H1 (cell line): ENCODE measurements around the gene KIF4A.

Experiments
- GABPA ChIP-seq: IDR thresholded peaks from 2 replicates; pipeline ENCODE4 v1.6.1; 2011; ENCODE audit warnings: mild to moderate bottlenecking, low read length, moderate library complexity, borderline replicate concordance; ENCODE audit not compliant: insufficient read depth
- JUN ChIP-seq: IDR thresholded peaks from 2 replicates; pipeline ENCODE4 v1.6.1; 2011; ENCODE audit warnings: low read depth, mild to moderate bottlenecking, improper control_type of control experiment, low read length
- MAX ChIP-seq: IDR thresholded peaks from 2 replicates; pipeline ENCODE4 v1.6.1; 2012; ENCODE audit warnings: inconsistent platforms
- NRF1 ChIP-seq: IDR thresholded peaks from 2 replicates; pipeline ENCODE4 v1.6.1; 2011; ENCODE audit warnings: mild to moderate bottlenecking, low read depth, low read length, improper control_type of control experiment
- TAF7 ChIP-seq: optimal IDR thresholded peaks from 2 replicates; pipeline ENCODE3; 2011; ENCODE audit warnings: low read depth, mild to moderate bottlenecking, inconsistent platforms, low read length, moderate library complexity, borderline replicate concordance
- TF ChIP-seq, protein P1 (sequence below), 3 experiments: IDR thresholded peaks; 1 replicate in 2 of 3; 2 replicates in 1 of 3; pipeline versions ENCODE4 v1.5.1 to v1.6.1; 2011; ENCODE audit warnings: low read length in 3 of 3, mild to moderate bottlenecking in 3 of 3, inconsistent platforms in 2 of 3, low read depth in 1 of 3, moderate library complexity in 1 of 3; ENCODE audit not compliant: insufficient read depth in 1 of 3; ENCODE audit errors: control extremely low read depth in 1 of 3

DNA sequence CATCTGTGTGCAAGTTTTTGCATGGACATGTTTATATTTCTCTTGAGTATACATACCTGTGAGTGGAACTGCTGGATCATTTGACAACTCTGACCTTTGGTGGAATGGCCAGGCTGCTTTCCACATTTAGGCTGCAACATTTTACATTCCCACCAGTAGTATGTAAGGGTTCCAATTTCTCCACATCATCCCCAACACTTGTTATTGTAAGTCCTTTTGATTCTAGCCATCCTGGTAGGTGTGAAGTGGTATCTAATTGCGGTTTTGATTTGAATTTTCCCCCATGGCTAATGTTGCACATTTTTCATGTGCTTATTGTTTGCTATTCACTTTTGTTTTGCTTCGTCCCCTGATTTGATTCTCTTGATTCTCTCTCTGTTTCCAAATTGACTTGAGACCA, 171.1 kb downstream of the KIF4A start:
- TF ChIP-seq NRF1 (no peak), MAX (no peak), JUN (no peak), TAF7 (no peak), GABPA (no peak)
- TF ChIP-seq, protein P1, sequence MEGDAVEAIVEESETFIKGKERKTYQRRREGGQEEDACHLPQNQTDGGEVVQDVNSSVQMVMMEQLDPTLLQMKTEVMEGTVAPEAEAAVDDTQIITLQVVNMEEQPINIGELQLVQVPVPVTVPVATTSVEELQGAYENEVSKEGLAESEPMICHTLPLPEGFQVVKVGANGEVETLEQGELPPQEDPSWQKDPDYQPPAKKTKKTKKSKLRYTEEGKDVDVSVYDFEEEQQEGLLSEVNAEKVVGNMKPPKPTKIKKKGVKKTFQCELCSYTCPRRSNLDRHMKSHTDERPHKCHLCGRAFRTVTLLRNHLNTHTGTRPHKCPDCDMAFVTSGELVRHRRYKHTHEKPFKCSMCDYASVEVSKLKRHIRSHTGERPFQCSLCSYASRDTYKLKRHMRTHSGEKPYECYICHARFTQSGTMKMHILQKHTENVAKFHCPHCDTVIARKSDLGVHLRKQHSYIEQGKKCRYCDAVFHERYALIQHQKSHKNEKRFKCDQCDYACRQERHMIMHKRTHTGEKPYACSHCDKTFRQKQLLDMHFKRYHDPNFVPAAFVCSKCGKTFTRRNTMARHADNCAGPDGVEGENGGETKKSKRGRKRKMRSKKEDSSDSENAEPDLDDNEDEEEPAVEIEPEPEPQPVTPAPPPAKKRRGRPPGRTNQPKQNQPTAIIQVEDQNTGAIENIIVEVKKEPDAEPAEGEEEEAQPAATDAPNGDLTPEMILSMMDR (IDR thresholded peaks at IDR 0.05; ENCODE audit: control extremely low read depth in 1 of 3, insufficient read depth in 1 of 3, low read depth in 1 of 3, low read length in 3 of 3) = no peak
